ENCODE data around the gene ASAP3.

DNA sequence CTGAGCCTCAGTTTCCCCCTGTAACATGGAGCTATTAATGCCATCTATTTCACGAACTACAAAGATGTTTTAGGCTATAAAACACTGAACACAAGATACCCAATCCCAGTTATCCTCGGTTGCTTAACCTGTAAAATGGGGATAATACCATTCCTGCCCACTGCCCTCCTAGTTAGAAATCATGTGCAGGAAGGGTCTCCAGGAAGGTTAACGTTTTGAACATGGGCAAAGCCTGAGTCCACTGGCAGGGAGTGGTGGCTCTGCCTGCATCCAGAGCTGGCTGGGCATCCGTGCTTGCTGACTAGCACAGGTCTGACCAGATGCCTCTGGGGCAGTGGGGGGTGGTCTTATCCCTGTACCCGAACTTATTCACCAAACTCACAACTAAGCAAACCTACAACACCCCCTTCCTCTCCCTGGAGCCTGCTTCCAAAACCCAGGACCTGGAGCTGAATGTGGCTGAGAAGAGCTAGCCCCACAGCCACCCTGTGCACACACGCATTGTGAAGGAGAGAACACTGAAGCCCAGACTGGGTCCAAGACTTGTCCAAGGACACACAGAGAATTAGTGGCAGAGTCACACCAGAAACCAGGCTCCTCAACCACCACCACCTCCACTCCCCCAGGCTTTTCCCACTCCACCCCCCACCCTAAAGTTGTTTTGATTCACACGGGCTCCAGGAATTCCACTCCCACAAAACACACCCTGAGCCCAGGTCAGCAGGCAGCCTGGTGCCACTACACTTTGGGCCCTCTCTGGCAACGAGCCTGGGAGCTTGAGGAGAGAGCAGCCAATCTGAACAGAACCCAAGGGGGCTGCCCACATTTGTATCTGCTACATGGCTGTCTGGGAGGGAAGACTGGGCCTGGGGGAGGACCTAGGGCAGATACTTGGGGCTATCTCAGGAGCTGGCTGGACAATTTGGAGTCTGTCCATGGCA is 45.4 kb upstream of the ASAP3 start:
- TF ChIP-seq, protein P1, sequence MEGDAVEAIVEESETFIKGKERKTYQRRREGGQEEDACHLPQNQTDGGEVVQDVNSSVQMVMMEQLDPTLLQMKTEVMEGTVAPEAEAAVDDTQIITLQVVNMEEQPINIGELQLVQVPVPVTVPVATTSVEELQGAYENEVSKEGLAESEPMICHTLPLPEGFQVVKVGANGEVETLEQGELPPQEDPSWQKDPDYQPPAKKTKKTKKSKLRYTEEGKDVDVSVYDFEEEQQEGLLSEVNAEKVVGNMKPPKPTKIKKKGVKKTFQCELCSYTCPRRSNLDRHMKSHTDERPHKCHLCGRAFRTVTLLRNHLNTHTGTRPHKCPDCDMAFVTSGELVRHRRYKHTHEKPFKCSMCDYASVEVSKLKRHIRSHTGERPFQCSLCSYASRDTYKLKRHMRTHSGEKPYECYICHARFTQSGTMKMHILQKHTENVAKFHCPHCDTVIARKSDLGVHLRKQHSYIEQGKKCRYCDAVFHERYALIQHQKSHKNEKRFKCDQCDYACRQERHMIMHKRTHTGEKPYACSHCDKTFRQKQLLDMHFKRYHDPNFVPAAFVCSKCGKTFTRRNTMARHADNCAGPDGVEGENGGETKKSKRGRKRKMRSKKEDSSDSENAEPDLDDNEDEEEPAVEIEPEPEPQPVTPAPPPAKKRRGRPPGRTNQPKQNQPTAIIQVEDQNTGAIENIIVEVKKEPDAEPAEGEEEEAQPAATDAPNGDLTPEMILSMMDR (conservative IDR thresholded peaks at IDR 0.05 in 1 of 2, IDR thresholded peaks at IDR 0.05 in 1 of 2; ENCODE audit: extremely low read depth in 1 of 2, insufficient read depth in 1 of 2, low read depth in 1 of 2, low read length in 2 of 2), result no peak
- TF ChIP-seq EZH2 (IDR thresholded peaks at IDR 0.05; ENCODE audit: borderline replicate concordance, low read length), result no peak
